C4-2B (cell line): ENCODE data around the gene RBM44.
"Not testable (repeated sequence)": the region's sequence is repeated elsewhere in the genome, so short reads cannot be mapped to it uniquely, and the experiment has no call there.

Experiments
- H3K27ac ChIP-seq: fragments of 450-650 bp; 2 replicates; pipeline ENCODE4 v1.5.1; 2017
- ZFX ChIP-seq: fragments of 450-650 bp; IDR thresholded peaks from 2 replicates; pipeline ENCODE4 v1.6.1; 2017
- TF ChIP-seq, protein P1 (sequence below): fragments of 450-650 bp; conservative IDR thresholded peaks from 2 replicates; pipeline ENCODE4 v1.5.1; 2017; ENCODE audit warnings: mild to moderate bottlenecking

Gene RBM44

DNA sequence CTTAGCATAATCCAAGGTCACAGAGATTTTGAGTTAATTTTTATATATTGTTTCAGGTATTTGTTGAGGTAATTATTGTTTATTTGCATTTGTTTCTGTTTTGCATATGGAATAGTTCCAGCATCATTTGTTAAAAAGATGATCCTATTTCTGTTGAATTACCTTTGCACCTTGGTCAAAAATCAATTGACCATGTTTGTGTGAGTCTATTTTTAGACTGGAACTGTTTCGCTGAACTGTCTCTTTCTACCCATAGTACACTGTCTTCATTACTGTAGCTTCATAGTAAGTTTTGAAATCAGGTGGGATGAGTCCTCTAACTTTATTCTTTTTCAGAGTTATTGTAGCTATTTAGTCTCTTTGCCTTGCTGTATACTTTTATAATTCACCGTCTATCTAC is 31.9 kb downstream of the RBM44 start:
- H3K27ac ChIP-seq = no peak overlapping the region
- TF ChIP-seq ZFX = no peak
- TF ChIP-seq, protein P1, sequence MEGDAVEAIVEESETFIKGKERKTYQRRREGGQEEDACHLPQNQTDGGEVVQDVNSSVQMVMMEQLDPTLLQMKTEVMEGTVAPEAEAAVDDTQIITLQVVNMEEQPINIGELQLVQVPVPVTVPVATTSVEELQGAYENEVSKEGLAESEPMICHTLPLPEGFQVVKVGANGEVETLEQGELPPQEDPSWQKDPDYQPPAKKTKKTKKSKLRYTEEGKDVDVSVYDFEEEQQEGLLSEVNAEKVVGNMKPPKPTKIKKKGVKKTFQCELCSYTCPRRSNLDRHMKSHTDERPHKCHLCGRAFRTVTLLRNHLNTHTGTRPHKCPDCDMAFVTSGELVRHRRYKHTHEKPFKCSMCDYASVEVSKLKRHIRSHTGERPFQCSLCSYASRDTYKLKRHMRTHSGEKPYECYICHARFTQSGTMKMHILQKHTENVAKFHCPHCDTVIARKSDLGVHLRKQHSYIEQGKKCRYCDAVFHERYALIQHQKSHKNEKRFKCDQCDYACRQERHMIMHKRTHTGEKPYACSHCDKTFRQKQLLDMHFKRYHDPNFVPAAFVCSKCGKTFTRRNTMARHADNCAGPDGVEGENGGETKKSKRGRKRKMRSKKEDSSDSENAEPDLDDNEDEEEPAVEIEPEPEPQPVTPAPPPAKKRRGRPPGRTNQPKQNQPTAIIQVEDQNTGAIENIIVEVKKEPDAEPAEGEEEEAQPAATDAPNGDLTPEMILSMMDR = no peak

DNA sequence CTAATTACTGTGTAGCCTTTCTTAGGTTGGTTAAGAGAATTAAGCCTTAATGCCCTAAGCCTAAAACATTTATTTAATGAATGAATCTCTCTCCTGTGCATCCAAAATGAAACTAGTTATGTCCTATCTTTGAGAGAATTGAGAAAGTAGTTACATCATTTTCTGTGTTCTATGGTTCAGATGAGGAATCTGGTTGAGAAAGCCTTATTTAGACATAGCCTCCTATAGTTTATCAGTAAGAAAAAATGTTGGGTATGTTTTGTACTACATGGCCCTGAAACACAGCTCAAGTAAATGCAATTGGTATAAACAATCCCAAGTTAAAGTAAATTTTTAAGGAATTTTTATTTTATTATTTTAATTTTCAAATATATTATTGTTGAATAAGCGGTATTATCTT is 35.0 kb downstream of the RBM44 start:
- H3K27ac ChIP-seq = no peak overlapping the region
- TF ChIP-seq ZFX = no peak
- TF ChIP-seq, protein P1 = no peak

DNA sequence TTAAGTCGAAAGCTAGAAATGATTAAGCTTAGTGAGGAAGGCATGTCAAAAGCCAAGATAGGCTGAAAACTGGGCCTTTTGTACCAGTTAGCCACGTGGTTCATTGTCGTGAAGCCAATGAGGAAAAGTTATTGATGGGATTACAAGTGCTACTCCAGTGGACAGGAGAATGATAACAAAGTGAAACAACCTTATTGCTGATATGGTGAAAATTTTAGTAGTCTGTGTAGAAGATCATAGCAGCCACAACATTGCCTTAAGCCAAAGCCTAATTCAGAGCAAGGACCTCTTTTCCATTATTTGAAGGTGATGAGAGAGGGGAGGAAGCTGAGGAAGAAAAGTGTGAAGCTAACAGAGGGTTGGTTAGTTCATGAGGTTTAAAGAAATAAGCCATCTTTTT is 36.8 kb downstream of the RBM44 start:
- TF ChIP-seq, protein P1 = no peak
- TF ChIP-seq ZFX = no peak
- H3K27ac ChIP-seq = no peak overlapping the region

GRCh38 chr2:237841051-237841450 is 42.5 kb downstream of the RBM44 start:
- H3K27ac ChIP-seq = no peak overlapping the region
- TF ChIP-seq ZFX = no peak

- H3K27ac ChIP-seq = not testable (repeated sequence)
Observed at GRCh38 chr2:237848940-237849339, 50.4 kb downstream of the RBM44 start.

DNA sequence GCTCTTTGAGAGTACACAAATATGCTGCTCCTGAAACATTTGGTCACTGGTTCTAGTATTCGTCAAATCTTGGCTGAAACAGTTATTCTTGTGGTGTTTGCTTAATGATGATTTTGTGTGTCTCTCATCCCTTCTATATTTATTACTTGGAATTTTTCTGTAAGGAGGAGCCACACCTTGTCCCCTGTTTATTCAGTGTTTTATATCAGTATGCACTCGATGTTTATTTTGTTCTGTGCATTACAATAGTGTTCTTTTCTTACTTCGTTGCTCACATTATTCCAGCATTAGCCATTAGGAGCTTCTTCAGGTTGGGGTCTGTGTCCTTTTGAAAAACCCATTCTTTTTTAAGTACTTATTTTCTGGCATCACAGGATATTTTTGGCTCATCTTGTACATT is 55.7 kb downstream of the RBM44 start:
- TF ChIP-seq ZFX = no peak
- TF ChIP-seq, protein P1 = no peak

GRCh38 chr2:237857791-237858190 is 59.2 kb downstream of the RBM44 start:
- TF ChIP-seq, protein P1 = no peak
- no peak for TF ChIP-seq ZFX
- peak overlapping the region; percentile 97; the same call in 1 of the 2 replicates for H3K27ac ChIP-seq

More for the DNA sequence above, 55.7 kb downstream of the RBM44 start:
- H3K27ac ChIP-seq = no peak overlapping the region

DNA sequence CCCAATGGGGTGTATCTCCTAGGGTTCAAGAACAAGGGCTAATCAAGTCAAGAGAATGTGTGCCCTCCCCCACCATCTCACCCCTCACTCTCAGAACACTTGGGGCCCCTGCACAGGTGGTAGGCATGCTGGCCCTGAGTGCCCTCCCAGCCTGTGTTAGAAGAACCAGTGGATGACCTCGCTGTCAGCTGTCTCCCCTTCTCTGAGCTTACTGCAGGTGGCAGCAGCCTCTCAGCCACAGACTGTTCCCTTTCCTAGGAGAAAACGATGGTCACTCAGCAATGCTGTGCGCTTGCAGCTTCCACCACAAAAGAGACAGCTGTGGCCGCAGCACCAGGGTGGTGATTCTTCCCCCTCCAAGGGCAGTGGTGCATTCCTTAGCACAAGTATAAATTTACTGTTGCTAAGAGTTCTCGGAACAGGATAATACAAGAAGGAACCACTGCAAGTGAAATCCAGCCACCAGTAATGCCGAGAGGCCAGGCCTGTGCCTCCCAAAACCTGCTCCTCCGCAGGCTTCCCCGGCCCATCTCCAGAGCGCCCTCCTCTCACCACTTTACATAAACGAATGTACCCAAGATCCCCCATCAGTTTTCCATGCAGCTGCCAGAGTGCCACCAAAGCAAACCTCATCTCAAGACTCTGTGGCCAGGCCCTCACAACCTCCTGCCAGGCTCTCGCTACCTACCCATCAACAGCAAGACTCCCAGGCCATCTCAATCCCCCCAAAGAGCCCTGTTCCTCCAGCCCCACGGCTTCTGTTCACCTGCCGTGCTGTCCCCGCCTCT is 59.9 kb downstream of the RBM44 start:
- peak overlapping the region; percentile 97 for H3K27ac ChIP-seq

More for the DNA sequence above, 59.9 kb downstream of the RBM44 start:
- TF ChIP-seq, protein P1 = peak; percentile 89
- TF ChIP-seq ZFX = no peak
